GM21367 (cell line): ENCODE measurements around the gene IGF2BP2.
"Not testable (repeated sequence)": the region's sequence is repeated elsewhere in the genome, so short reads cannot be mapped to it uniquely, and the experiment has no call there.

Experiments used
- ATAC-seq: cut with Tn5 transposase; IDR thresholded peaks from one replicate; pipeline ENCODE4 v1.9.1; 2021; ENCODE audit not compliant: unreplicated experiment

The IGF2BP2 gene

GRCh38 chr3:185838417-185838989 lies 13.7 kb upstream of the IGF2BP2 start:
- ATAC-seq, result not testable (repeated sequence)

GRCh38 chr3:185837414-185837813 lies 12.6 kb upstream of the IGF2BP2 start:
- ATAC-seq, result no peak

- ATAC-seq, result no peak
Observed at GRCh38 chr3:185831990-185832389, 7.1 kb upstream of the IGF2BP2 start.

GRCh38 chr3:185831195-185831594 lies 6.4 kb upstream of the IGF2BP2 start:
- no peak for ATAC-seq

GRCh38 chr3:185830018-185830797 lies 5.4 kb upstream of the IGF2BP2 start:
- no peak for ATAC-seq

- no peak for ATAC-seq
Observed at GRCh38 chr3:185828755-185829154, 3.9 kb upstream of the IGF2BP2 start.

GRCh38 chr3:185827595-185828344 lies 2.9 kb upstream of the IGF2BP2 start:
- no peak for ATAC-seq

GRCh38 chr3:185825639-185826481 lies 1.0 kb upstream of the IGF2BP2 start:
- peak; percentile 29 for ATAC-seq

- peak; percentile 10 for ATAC-seq
Observed at GRCh38 chr3:185824051-185825005, 514 bp downstream of the IGF2BP2 start.

GRCh38 chr3:185823078-185824044 lies 1.5 kb downstream of the IGF2BP2 start:
- no peak for ATAC-seq

GRCh38 chr3:185822221-185823000 lies 2.4 kb downstream of the IGF2BP2 start:
- no peak for ATAC-seq

GRCh38 chr3:185820973-185821758 lies 3.7 kb downstream of the IGF2BP2 start:
- ATAC-seq, result no peak

- ATAC-seq, result no peak
Observed at GRCh38 chr3:185818267-185818875, 6.5 kb downstream of the IGF2BP2 start.

- no peak for ATAC-seq
Observed at GRCh38 chr3:185815391-185816282, 9.2 kb downstream of the IGF2BP2 start.

- ATAC-seq, result no peak
Observed at GRCh38 chr3:185813691-185814215, 11.1 kb downstream of the IGF2BP2 start.

- no peak for ATAC-seq
Observed at GRCh38 chr3:185813205-185813604, 11.6 kb downstream of the IGF2BP2 start.
